Lower leg skin (tissue), 4 donors: Measurements from ENCODE around the gene RAP1GAP. TPM values are rescaled to one million over a fixed set of nuclear protein-coding genes. Genes with fewer than 3 reads are reported as not detected.

Experiments used
- DNase-seq, 2 donors: peaks; one replicate each; pipeline ENCODE4 v3.0.0-alpha.2; 2019; ENCODE audit warnings: low spot score in 2 of 2
- H3K4me3 ChIP-seq: fragments of 200-600 bp; sonication (generic); 2 replicates; pipeline ENCODE4 v1.5.1; 2017; ENCODE audit warnings: mild to moderate bottlenecking, low read depth; ENCODE audit not compliant: poor library complexity, severe bottlenecking
- POLR2A ChIP-seq, 2 donors: fragments of 450-650 bp; IDR thresholded peaks; one replicate each; pipeline ENCODE4 v1.6.1; 2016 to 2017; ENCODE audit warnings: antibody characterized with exemption in 2 of 2, mild to moderate bottlenecking in 1 of 2, moderate library complexity in 1 of 2
- WGBS, 2 donors: methylation state at CpG; one replicate each; pipeline ENCODE4 v1.1.5; 2018; 5-methylcytosine and 5-hydroxymethylcytosine counted together
- intact Hi-C: fragments of 100-400 bp; cut with DNase I; formaldehyde crosslinking; loops from one replicate; pipeline ENCODE4 v1.15.0; 2023; ENCODE audit warnings: low total_unique reads
- total RNA-seq, 4 donors: library from RNA; depleted of rRNA; stranded (reverse); fragments of >200 nt; gene quantifications; one replicate each; pipeline ENCODE4 v1.1.0, GENCODE V29; 2016
- TF ChIP-seq, protein P1 (sequence below), 3 donors: fragments of 450-650 bp; IDR thresholded peaks; one replicate each; pipeline ENCODE4 v1.5.1; 2016; ENCODE audit warnings: antibody characterized with exemption in 3 of 3, mild to moderate bottlenecking in 3 of 3, moderate library complexity in 2 of 3

The RAP1GAP gene
- total RNA-seq, 4 donors from 2014 or later: 1.3 to 4.0 (median 2.6) TPM

DNA sequence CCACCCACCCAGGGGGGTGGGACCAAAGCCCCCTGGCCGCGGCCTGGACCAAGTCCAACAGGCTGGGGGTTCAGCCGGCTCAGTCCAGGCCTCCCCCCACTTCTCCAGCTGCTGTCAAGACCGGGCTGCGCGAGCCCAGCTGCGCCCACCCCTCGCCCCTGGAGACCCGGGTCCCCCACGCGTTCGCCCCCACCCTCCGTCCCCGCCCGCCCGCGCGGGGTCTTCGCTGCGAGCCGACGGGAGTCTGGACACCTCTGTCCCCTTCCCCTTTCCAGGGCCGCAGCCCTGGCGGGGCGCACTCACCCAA, 253 bp downstream of the RAP1GAP start:
- DNase-seq: peak in 1 of 2 donors; percentile 72
- no peak for TF ChIP-seq POLR2A (IDR thresholded peaks at IDR 0.05)
- TF ChIP-seq, protein P1, sequence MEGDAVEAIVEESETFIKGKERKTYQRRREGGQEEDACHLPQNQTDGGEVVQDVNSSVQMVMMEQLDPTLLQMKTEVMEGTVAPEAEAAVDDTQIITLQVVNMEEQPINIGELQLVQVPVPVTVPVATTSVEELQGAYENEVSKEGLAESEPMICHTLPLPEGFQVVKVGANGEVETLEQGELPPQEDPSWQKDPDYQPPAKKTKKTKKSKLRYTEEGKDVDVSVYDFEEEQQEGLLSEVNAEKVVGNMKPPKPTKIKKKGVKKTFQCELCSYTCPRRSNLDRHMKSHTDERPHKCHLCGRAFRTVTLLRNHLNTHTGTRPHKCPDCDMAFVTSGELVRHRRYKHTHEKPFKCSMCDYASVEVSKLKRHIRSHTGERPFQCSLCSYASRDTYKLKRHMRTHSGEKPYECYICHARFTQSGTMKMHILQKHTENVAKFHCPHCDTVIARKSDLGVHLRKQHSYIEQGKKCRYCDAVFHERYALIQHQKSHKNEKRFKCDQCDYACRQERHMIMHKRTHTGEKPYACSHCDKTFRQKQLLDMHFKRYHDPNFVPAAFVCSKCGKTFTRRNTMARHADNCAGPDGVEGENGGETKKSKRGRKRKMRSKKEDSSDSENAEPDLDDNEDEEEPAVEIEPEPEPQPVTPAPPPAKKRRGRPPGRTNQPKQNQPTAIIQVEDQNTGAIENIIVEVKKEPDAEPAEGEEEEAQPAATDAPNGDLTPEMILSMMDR (IDR thresholded peaks at IDR 0.05): no peak
- intact Hi-C loops: no loop called here
- no peak overlapping the region for H3K4me3 ChIP-seq
- 0% methylated on average over 2 of the region's 25 CpGs; no CpG with 5 or more reads in 1 of the 2 donors for WGBS, 2 donors

DNA sequence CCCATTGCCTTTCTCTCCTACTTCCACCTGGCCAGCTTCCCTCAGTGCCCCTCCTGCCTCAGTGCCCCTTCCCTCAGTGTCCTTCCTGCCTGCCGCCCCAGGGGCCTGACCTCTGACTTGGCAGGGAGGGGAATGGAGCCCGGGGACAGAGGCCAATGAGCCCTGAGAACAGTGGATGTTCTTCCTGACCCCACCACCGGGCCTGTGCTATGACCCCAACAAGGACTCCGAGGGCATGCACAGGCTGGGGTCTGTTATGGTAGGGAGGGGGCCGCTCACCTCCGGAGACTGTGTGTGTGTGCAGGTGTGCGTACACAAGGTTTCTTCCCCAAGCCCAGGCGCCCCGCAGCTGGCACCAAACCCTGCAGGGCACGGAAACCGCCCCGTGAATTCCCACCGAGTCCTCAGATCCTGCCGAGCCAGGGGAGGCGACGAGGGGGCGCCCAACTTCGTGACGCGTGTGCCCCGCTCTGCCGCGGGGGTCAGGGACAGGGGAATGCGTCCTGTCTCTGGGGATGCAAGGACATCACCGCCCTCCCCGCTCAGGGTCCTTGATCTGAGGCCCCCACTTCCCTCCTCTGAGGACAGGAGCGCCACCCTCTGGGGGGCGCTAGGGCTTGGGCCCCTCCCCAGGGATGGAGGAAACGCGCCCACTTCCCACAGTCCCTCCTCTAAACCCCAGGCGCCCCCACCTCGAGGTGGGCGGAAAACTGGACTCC, 766 bp downstream of the RAP1GAP start:
- H3K4me3 ChIP-seq: no peak overlapping the region
- 14 to 27% methylated on average over 20 to 21 of the region's 33 CpGs for WGBS, 2 donors
- peak in 1 of 2 donors; percentile 79 for DNase-seq
- intact Hi-C loops: no loop called here
- TF ChIP-seq, protein P1 (IDR thresholded peaks at IDR 0.05): no peak

DNA sequence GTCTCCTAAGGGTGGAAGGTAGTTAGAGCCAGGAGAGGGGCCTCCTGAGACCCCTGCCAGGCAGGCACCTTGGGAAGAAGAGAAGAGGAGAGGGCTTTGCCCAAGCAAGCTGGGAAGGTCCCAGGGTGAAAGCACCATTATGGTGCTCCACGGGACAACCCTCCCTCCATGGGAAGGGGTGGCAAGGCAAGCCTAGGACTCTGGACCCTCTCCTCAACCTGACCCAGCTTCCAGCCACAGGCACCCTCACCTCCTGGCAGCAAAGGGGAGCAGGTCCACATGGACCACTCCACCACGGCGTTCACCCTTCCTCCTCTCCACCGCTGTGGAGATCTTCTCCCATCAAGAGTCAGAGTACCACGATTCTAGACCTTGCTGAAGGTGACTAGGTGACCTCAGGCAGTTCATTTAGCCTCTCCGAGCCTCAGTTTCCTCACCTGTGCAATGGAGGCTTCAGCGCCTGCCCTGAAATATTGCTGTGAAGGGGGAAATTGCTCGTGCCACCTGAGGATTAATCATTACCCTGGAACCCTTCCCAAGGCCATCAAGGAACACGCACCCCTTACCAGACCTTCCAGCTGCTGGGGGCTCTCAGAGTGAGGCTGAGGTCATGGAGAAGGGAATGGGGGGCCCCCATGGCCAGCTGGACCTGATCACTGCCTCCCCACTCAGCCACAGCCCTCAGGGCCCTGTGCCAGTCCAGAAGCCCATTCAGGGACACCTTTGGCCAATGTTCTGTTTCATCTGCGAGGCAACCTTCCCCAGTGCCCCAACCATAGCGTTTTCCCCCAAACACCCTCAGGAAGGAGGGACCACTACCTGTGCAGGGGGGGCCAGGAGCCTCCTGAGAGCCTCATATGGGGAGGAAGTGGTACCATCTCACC, 1.6 kb downstream of the RAP1GAP start:
- DNase-seq: peak in 1 of 2 donors; percentile 80
- WGBS, 2 donors: 84 to 86% methylated on average over 11 of the region's 11 CpGs

DNA sequence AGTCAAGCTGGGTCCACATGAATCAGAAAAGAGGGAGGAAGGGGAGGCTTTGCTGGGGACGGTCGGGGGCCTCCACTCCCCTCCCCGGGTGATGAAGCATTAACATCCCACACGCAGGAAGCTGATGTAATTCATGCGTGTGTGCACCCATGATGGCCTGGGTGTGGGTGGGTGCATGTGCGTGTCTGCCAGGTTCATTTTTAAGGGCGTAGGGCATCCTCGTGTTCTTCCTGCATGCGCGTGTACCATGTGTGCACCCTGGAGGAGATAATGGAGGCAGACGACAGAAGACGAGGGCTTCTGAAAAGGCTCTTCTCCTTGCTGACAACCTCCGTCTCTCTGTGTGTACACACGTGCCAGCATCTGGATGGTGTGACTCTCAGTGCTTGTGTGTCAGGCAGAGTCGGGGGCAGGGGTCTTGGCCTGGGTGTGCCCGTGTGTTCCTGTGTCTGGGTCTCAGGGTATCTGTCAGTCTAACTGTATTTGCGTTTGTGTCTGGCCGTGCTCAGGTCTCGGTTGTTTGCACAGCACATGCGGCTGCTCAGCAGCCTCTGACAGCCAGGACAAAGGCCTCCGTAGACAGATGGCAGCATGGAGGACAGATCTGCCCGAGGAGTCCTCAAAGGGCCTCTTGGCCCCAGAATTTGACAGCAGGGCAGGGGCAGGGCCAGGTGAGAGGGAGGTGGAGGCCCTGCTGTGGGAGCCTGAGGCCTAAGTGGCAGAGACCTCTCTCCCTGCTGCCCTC, 2.4 kb downstream of the RAP1GAP start:
- intact Hi-C loops: no loop called here
- WGBS, 2 donors: 58 to 61% methylated on average over 20 to 22 of the region's 22 CpGs
- TF ChIP-seq, protein P1 (IDR thresholded peaks at IDR 0.05): no peak
- no peak for TF ChIP-seq POLR2A (IDR thresholded peaks at IDR 0.05)
- no peak for DNase-seq
- no peak overlapping the region for H3K4me3 ChIP-seq

More for the DNA sequence above, 1.6 kb downstream of the RAP1GAP start:
- TF ChIP-seq, protein P1 (IDR thresholded peaks at IDR 0.05): no peak
- no peak for TF ChIP-seq POLR2A (IDR thresholded peaks at IDR 0.05)
- intact Hi-C loops: no loop called here
- no peak overlapping the region for H3K4me3 ChIP-seq

DNA sequence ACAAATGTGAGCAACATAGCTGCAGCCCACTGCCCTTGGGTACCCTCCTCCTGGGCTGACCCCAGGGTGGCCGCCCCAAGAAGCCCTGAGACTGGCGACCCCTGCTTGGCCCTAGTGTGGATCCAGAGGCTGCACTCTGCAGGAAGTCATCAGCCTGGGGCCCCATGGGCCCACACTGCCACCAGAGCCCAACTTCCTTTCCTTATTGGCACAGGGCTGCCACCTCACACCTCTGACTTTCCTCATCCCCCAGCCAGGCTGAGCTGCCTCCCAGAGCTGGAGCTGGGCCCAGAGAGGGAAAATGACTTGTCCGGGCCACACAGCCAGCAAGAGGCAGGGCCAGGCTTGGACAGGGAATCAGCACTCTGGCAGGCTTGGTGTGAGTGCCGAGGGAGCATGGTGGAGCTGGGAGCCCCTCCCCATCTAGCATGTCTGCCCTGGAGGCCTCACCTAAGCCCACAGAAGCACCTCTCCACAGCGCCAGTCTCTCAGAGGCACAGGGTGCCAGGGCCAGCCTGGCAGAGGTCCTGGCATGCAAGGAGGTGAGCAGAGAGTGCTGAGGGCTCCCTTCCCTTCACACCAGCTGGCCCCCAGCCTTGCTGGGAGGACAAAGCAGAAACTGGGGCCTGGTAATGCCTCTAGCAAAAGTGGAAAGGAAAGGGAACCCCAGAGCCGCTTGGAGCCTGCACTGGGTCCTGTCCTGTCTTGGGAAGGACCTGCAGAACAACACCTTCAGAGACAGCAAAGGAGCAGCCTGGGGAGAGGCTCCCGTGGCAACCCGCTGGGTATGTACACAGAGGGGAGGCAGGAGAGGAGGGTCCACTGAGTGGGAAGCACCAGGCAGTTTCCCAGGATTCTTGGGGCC, 3.2 kb downstream of the RAP1GAP start:
- intact Hi-C loops: no loop called here

More for the DNA sequence above, 3.2 kb downstream of the RAP1GAP start:
- no peak for TF ChIP-seq POLR2A (IDR thresholded peaks at IDR 0.05)
- TF ChIP-seq, protein P1 (IDR thresholded peaks at IDR 0.05): no peak
- 41 to 45% methylated on average over 6 to 8 of the region's 8 CpGs for WGBS, 2 donors
- DNase-seq: peak in 1 of 2 donors; percentile 82
- H3K4me3 ChIP-seq: no peak overlapping the region
